Trophoblast cell (in vitro differentiated cells and primary cell): ENCODE results near the gene HNRNPUL1.
"Not testable (repeated sequence)": the region's sequence is repeated elsewhere in the genome, so short reads cannot be mapped to it uniquely, and the experiment has no call there.

ENCODE experiments used
- DNase-seq, 2 donors: peaks; one replicate each; pipeline ENCODE4 v3.0.0-alpha.2; 2016
- H2AFZ ChIP-seq: 2 replicates; pipeline ENCODE4 v1.6.1; 2013; ENCODE audit warnings: low read length, moderate library complexity, mild to moderate bottlenecking; ENCODE audit not compliant: insufficient read depth, poor library complexity
- H2AK5ac ChIP-seq: 2 replicates; pipeline ENCODE4 v1.6.1; 2013; ENCODE audit warnings: mild to moderate bottlenecking, low read length
- H2BK120ac ChIP-seq: 2 replicates; pipeline ENCODE4 v1.6.1; 2013; ENCODE audit warnings: low read length, mild to moderate bottlenecking, moderate library complexity; ENCODE audit not compliant: insufficient read depth, poor library complexity
- H2BK12ac ChIP-seq: 2 replicates; pipeline ENCODE4 v1.6.1; 2013; ENCODE audit warnings: mild to moderate bottlenecking, low read length, moderate library complexity
- H2BK5ac ChIP-seq: 2 replicates; pipeline ENCODE4 v1.6.1; 2013; ENCODE audit warnings: low read length, low read depth, moderate library complexity, mild to moderate bottlenecking; ENCODE audit not compliant: poor library complexity
- H3K14ac ChIP-seq: 2 replicates; pipeline ENCODE4 v1.6.1; 2013; ENCODE audit warnings: mild to moderate bottlenecking, low read length
- H3K18ac ChIP-seq: 2 replicates; pipeline ENCODE4 v1.6.1; 2013; ENCODE audit warnings: mild to moderate bottlenecking, low read length
- H3K23ac ChIP-seq: 2 replicates; pipeline ENCODE4 v1.6.1; 2013; ENCODE audit warnings: low read length
- H3K27ac ChIP-seq: 2 replicates; pipeline ENCODE4 v1.5.1; 2013; ENCODE audit warnings: low read depth, mild to moderate bottlenecking, inconsistent platforms, low read length, moderate library complexity
- H3K27me3 ChIP-seq: 2 replicates; pipeline ENCODE4 v1.6.1; 2013; ENCODE audit warnings: inconsistent platforms, mild to moderate bottlenecking, low read length, moderate library complexity; ENCODE audit not compliant: insufficient read depth
- H3K36me3 ChIP-seq, 2 experiments: 1 replicate in 1 of 2; 2 replicates in 1 of 2; pipeline ENCODE4 v1.6.1; 2013; ENCODE audit warnings: low read length in 2 of 2, mild to moderate bottlenecking in 2 of 2, moderate library complexity in 1 of 2; ENCODE audit not compliant: insufficient read depth in 2 of 2, control insufficient read depth in 1 of 2
- H3K4ac ChIP-seq: 2 replicates; pipeline ENCODE4 v1.6.1; 2013; ENCODE audit warnings: low read depth, mild to moderate bottlenecking, low read length, moderate library complexity
- H3K4me1 ChIP-seq, 2 experiments: 1 replicate in 1 of 2; 2 replicates in 1 of 2; pipeline ENCODE4 v1.6.1; 2013; ENCODE audit warnings: low read length in 2 of 2, mild to moderate bottlenecking in 2 of 2, moderate library complexity in 1 of 2; ENCODE audit not compliant: insufficient read depth in 2 of 2, control insufficient read depth in 1 of 2
- H3K4me2 ChIP-seq: 2 replicates; pipeline ENCODE4 v1.6.1; 2013; ENCODE audit warnings: inconsistent platforms, mild to moderate bottlenecking, low read length, moderate library complexity
- H3K4me3 ChIP-seq: 2 replicates; pipeline ENCODE4 v1.5.1; 2013; ENCODE audit warnings: mild to moderate bottlenecking, low read depth, low read length, inconsistent platforms
- H3K79me1 ChIP-seq: one replicate; pipeline ENCODE4 v1.6.1; 2013; ENCODE audit warnings: low read length
- H3K79me2 ChIP-seq: 2 replicates; pipeline ENCODE4 v1.6.1; 2013; ENCODE audit warnings: low read length, mild to moderate bottlenecking; ENCODE audit not compliant: control insufficient read depth, insufficient read depth, poor library complexity
- H3K9ac ChIP-seq: 2 replicates; pipeline ENCODE4 v1.6.1; 2013; ENCODE audit warnings: mild to moderate bottlenecking, low read length
- H3K9me3 ChIP-seq: 2 replicates; pipeline ENCODE4 v1.6.1; 2013; ENCODE audit warnings: low read depth, mild to moderate bottlenecking, control low read depth, inconsistent platforms, low read length; ENCODE audit not compliant: insufficient read depth
- H4K12ac ChIP-seq: 2 replicates; pipeline ENCODE4 v1.6.1; 2013; ENCODE audit warnings: low read depth, mild to moderate bottlenecking, low read length, moderate library complexity
- H4K8ac ChIP-seq: 2 replicates; pipeline ENCODE4 v1.6.1; 2013; ENCODE audit warnings: low read depth, mild to moderate bottlenecking, low read length, moderate library complexity
- H4K91ac ChIP-seq: one replicate; pipeline ENCODE4 v1.6.1; 2013; ENCODE audit warnings: low read depth, mild to moderate bottlenecking, low read length, moderate library complexity
- WGBS: extraction: QIAGEN DNeasy Blood & Tissue Kit; methylation state at CpG from one replicate; pipeline ENCODE4 v1.1.7; 2013; ENCODE audit warnings: missing lambda C conversion rate; ENCODE audit not compliant: insufficient read length, insufficient coverage; ENCODE audit errors: extremely low coverage; 5-methylcytosine and 5-hydroxymethylcytosine counted together

HNRNPUL1 gene

DNA sequence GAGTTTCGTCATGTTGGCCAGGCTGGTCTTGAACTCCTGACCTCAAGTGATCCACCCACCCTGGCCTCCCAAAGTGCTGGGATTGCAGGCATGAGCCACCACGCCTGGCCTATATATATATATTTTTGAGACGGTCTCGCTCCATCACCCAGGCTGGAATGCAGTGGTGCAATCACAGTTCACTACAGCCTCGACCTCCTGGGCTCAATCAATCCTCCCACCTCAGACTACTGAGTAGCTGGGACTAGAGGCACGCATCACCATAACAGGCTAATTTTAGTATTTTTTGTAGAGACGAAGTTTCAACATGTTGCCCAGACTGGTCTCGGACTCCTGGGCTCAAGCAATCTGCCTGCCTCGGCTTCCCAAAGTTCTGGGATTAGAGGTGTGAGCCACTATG, 82.7 kb downstream of the HNRNPUL1 start:
- H3K27me3 ChIP-seq, H2AFZ ChIP-seq, H2AK5ac ChIP-seq, H3K4me2 ChIP-seq, H2BK12ac ChIP-seq, H3K23ac ChIP-seq, H4K12ac ChIP-seq, H3K79me1 ChIP-seq, H3K4ac ChIP-seq, H3K18ac ChIP-seq, H4K8ac ChIP-seq, H3K27ac ChIP-seq, DNase-seq, H3K9ac ChIP-seq, H4K91ac ChIP-seq, H2BK120ac ChIP-seq, H3K4me3 ChIP-seq, H2BK5ac ChIP-seq, H3K9me3 ChIP-seq, H3K4me1 ChIP-seq, H3K79me2 ChIP-seq, H3K14ac ChIP-seq: not testable (repeated sequence)
- peaks cover 45 to 47% of the 10 kb centered on the region in 2 experiments for H3K36me3 ChIP-seq
- no CpG with 5 or more reads among the region's 9 CpGs for WGBS

DNA sequence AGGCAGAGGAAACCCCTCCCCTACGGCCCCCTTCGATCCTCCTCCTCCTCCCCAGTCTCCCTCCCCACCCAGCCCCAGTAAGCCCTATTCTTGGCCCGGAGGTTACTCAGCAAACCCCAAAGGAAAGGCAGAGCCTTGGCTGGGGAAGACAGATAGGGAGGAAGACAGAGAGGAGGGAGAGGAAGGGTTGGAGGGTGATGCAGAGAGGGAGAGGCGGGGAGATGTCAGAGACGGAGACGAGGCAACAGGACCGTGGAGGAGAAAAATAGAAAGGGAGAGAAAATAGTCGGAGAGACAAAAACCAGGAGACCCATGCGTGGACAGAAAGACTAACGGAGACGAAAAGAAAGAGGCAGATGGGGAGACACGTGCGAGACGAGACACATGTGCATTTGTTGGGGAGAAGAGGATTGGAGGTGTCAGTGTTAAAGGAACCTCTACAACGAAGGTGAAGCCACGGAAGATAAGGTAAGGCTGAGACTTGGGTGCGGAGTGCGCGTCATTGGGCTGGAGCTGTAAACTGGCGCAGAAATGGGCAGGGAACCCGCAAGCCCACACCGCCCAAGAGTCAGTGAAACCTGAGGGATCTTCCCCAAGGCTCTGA, 86.7 kb downstream of the HNRNPUL1 start:
- WGBS, result no CpG with 5 or more reads among the region's 22 CpGs
- H3K23ac ChIP-seq, result peak overlapping the region; percentile 23
- no peak overlapping the region for H2AFZ ChIP-seq
- H2BK12ac ChIP-seq, result no peak overlapping the region
- no peak overlapping the region for H3K27ac ChIP-seq
- H4K91ac ChIP-seq, result no peak overlapping the region
- H3K4me1 ChIP-seq, result peaks cover 0 to 8% of the 10 kb centered on the region in 2 experiments
- peak overlapping the region; percentile 24 for H3K9ac ChIP-seq
- peaks cover 18% of the 10 kb centered on the region for H3K79me2 ChIP-seq
- H3K9me3 ChIP-seq, result peaks cover 5% of the 10 kb centered on the region
- peaks cover 13% of the 10 kb centered on the region for H3K27me3 ChIP-seq
- H3K4ac ChIP-seq, result no peak overlapping the region
- peaks cover 26% of the 10 kb centered on the region for H3K79me1 ChIP-seq
- peak overlapping the region; percentile 75 for H3K4me2 ChIP-seq
- H4K8ac ChIP-seq, result no peak overlapping the region
- DNase-seq, result no peak
- H2BK5ac ChIP-seq, result no peak overlapping the region
- no peak overlapping the region for H2AK5ac ChIP-seq
- H3K4me3 ChIP-seq, result peak overlapping the region; percentile 82
- peak overlapping the region; percentile 55 for H3K18ac ChIP-seq
- H4K12ac ChIP-seq, result no peak overlapping the region
- peaks cover 14 to 19% of the 10 kb centered on the region in 2 experiments for H3K36me3 ChIP-seq
- no peak overlapping the region for H2BK120ac ChIP-seq
- H3K14ac ChIP-seq, result peak overlapping the region; percentile 9

DNA sequence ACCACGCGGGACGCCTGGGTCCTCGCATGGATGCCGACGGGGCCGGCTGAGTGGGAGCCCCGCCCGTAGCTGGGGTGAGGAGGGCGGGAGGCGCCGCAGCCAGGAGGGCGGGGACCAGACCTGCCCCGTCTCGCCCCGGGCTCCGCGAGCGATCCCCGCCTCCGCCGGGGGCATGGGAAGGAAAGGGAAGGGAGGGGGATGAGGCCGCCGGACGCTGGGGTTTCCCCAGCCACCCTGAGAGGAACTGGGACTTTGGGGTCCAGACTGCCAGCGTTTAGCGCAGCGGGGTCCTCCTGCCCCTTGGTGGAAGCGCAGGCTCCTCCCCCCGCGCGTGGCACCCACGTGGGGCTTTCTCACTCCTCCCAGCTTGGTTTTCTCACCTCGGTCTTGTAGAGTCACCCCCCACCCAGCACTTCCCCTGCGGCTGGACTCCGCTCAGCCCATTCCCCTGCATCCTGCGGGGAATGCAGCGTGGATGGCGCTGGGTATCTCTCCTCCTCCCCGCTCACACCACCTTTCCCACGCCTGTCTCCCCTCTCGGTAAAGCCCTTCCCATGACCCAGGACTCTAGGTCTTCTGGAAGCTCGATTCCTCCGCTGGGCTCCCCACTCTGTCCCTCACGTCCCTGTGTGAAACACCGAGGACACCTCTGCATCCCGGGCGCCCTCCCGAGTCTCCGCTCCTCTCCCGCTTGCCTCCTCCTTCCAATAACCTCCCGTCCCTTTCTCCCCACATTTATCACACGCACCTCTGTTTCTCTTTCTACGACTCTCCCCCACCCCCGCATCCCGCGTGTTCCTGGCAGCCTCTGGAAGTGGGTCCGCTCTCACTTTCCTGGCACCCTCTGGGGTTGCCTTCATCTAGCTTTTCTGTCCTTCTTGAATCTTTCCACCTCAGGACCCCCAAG, 87.4 kb downstream of the HNRNPUL1 start:
- no peak overlapping the region for H3K4ac ChIP-seq
- H4K12ac ChIP-seq, result no peak overlapping the region
- WGBS, result no CpG with 5 or more reads among the region's 58 CpGs

DNA sequence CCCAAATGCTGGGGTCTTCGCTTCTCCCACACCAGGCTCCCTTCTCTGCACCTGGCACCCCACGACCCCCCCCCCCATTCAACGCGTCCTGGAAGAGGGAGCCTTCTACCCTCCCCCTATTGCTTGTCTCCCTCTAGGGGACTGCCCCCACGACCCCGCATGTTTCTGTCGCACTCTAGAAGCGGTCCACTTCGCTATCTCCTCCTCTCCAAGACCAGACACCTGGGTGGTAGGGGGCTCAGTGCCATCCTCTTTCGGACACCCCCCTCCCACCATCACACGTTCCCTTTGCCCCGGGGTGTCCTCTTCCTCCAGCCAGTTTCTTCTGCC, 88.1 kb downstream of the HNRNPUL1 start:
- WGBS, result no CpG with 5 or more reads among the region's 12 CpGs
- H4K12ac ChIP-seq, result no peak overlapping the region
- peak overlapping the region; percentile 57 for H3K14ac ChIP-seq
- H3K18ac ChIP-seq, result peak overlapping the region; percentile 55
- no peak overlapping the region for H3K27ac ChIP-seq
- no peak overlapping the region for H2BK12ac ChIP-seq
- H3K27me3 ChIP-seq, result peaks cover 13% of the 10 kb centered on the region
- H3K4me3 ChIP-seq, result peak overlapping the region; percentile 82
- H3K4me1 ChIP-seq, result peaks cover 0 to 8% of the 10 kb centered on the region in 2 experiments
- H2BK120ac ChIP-seq, result no peak overlapping the region
- H4K91ac ChIP-seq, result peak overlapping the region; percentile 86
- peaks cover 18% of the 10 kb centered on the region for H3K79me2 ChIP-seq
- H3K4me2 ChIP-seq, result peak overlapping the region; percentile 75
- H2AFZ ChIP-seq, result no peak overlapping the region
- DNase-seq, result no peak
- H4K8ac ChIP-seq, result peak overlapping the region; percentile 58
- peaks cover 7 to 8% of the 10 kb centered on the region in 2 experiments for H3K36me3 ChIP-seq
- peaks cover 5% of the 10 kb centered on the region for H3K9me3 ChIP-seq
- no peak overlapping the region for H3K23ac ChIP-seq
- H3K4ac ChIP-seq, result peak overlapping the region; percentile 32
- H2AK5ac ChIP-seq, result no peak overlapping the region
- H3K79me1 ChIP-seq, result peaks cover 26% of the 10 kb centered on the region
- no peak overlapping the region for H2BK5ac ChIP-seq
- H3K9ac ChIP-seq, result peak overlapping the region; percentile 49

More for the DNA sequence above, 87.4 kb downstream of the HNRNPUL1 start:
- peaks cover 5% of the 10 kb centered on the region for H3K9me3 ChIP-seq
- H3K4me2 ChIP-seq, result peak overlapping the region; percentile 75
- H2BK12ac ChIP-seq, result no peak overlapping the region
- peak overlapping the region; percentile 69 for H3K9ac ChIP-seq
- H4K91ac ChIP-seq, result peak overlapping the region; percentile 30
- H3K79me1 ChIP-seq, result peaks cover 26% of the 10 kb centered on the region
- peaks cover 10 to 12% of the 10 kb centered on the region in 2 experiments for H3K36me3 ChIP-seq
- H3K27me3 ChIP-seq, result peaks cover 13% of the 10 kb centered on the region
- H4K8ac ChIP-seq, result no peak overlapping the region
- H2AK5ac ChIP-seq, result no peak overlapping the region
- peak overlapping the region; percentile 57 for H3K14ac ChIP-seq
- H3K23ac ChIP-seq, result no peak overlapping the region
- no peak overlapping the region for H2BK5ac ChIP-seq
- DNase-seq, result peak; percentile 53 to 62
- H3K4me1 ChIP-seq, result peaks cover 0 to 8% of the 10 kb centered on the region in 2 experiments
- H2BK120ac ChIP-seq, result peak overlapping the region; percentile 34
- H3K27ac ChIP-seq, result no peak overlapping the region
- peaks cover 18% of the 10 kb centered on the region for H3K79me2 ChIP-seq
- H3K4me3 ChIP-seq, result peak overlapping the region; percentile 82
- no peak overlapping the region for H2AFZ ChIP-seq
- peak overlapping the region; percentile 55 for H3K18ac ChIP-seq
